ENCODE measurements around the gene TNRC6B. TPM values are rescaled to one million over a fixed set of nuclear protein-coding genes. Genes with fewer than 3 reads are reported as not detected.

Gene TNRC6B
- total RNA-seq, 1 experiment from 2014 or later, result 10.5 TPM

Other genes with a start within 250 kb of the TNRC6B start
- gene TMA7B, start 217.5 kb upstream of the TNRC6B start, total RNA-seq (2014; rRNA removed; shearing (Covaris generic)), result not detected in 2 replicates
- 0.07 and 0.09 TPM in 2 replicates for gene FAM83F, start 183.0 kb upstream of the TNRC6B start, total RNA-seq (2014; rRNA removed; shearing (Covaris generic))
- 121 and 140 TPM in 2 replicates for gene ADSL, start 168.6 kb downstream of the TNRC6B start, total RNA-seq (2014; rRNA removed; shearing (Covaris generic))
- 18.6 TPM in 2 replicates for gene SGSM3, start 192.7 kb downstream of the TNRC6B start, total RNA-seq (2014; rRNA removed; shearing (Covaris generic))